ENCODE results near the gene TPSD1. TPM values are rescaled to one million over a fixed set of nuclear protein-coding genes. Genes with fewer than 3 reads are reported as not detected.
"Not testable (repeated sequence)": the region's sequence is repeated elsewhere in the genome, so short reads cannot be mapped to it uniquely, and the experiment has no call there.

TPSD1 gene
- total and polyA plus RNA-seq, 2 experiments from 2014 or later: 0.17 TPM; not detected in 1

DNA sequence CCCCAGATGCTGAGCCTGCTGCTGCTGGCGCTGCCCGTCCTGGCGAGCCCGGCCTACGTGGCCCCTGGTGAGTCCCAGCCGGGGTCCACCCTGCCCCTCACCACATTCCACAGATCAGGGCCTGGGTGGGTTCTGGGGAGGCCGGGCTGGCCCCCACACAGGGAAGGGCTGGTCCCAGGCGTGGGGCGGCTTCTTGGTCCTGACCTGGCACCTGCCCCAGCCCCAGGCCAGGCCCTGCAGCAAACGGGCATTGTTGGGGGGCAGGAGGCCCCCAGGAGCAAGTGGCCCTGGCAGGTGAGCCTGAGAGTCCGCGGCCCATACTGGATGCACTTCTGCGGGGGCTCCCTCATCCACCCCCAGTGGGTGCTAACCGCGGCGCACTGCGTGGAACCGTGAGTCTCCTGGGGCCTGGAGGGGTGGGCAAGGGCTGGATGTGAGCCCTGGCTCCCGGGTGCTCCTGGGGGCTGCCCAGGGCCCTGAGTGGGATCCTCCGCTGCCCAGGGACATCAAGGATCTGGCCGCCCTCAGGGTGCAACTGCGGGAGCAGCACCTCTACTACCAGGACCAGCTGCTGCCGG lies 516 bp downstream of the TPSD1 start:
- ATAC-seq; H3K4me3 Mint-ChIP-seq; H3K27me3 ChIP-seq (ENCODE audit: insufficient read depth); H4K20me1 ChIP-seq (replicated peaks; ENCODE audit: insufficient read depth); H2AFZ ChIP-seq; H3K27ac ChIP-seq (ENCODE audit: low read depth); H3K27ac Mint-ChIP-seq; DNase-seq (ENCODE audit: low spot score); H3F3A ChIP-seq (replicated peaks; ENCODE audit: low read depth); H3K9me2 ChIP-seq (ENCODE audit: insufficient read depth); H3K4me3 ChIP-seq; H3K36me3 ChIP-seq (ENCODE audit: insufficient read depth); H3K4me2 ChIP-seq; H3K36me3 Mint-ChIP-seq (ENCODE audit: low read depth); H3K79me2 ChIP-seq (replicated peaks; ENCODE audit: insufficient read depth); H3K9me3 Mint-ChIP-seq; H3K4me1 ChIP-seq (ENCODE audit: insufficient read depth): not testable (repeated sequence)
- Mint-ChIP-seq H3K4me1 (peaks cover 11% of the 10 kb centered on the region), H3K27me3 (ENCODE audit: insufficient read depth, low read depth, poor library complexity) (peaks cover 21% of the 10 kb centered on the region)

- no peaks in the 10 kb centered on the region for H3K9me3 Mint-ChIP-seq
- no peak overlapping the region for H3K27ac ChIP-seq (ENCODE audit: low read depth)
- peaks cover 11% of the 10 kb centered on the region for H3K4me1 Mint-ChIP-seq
- no peak for ATAC-seq
- no peaks in the 10 kb centered on the region for H3K36me3 ChIP-seq (ENCODE audit: insufficient read depth)
- no peak for DNase-seq (ENCODE audit: low spot score)
- no peaks in the 10 kb centered on the region for H3F3A ChIP-seq (replicated peaks; ENCODE audit: low read depth)
- H3K27me3 Mint-ChIP-seq (ENCODE audit: insufficient read depth, low read depth, poor library complexity): peaks cover 23% of the 10 kb centered on the region
- no peak overlapping the region for H3K4me2 ChIP-seq
- H3K4me3 ChIP-seq: no peak overlapping the region
- no peak overlapping the region for H3K4me3 Mint-ChIP-seq
- no peaks in the 10 kb centered on the region for H3K36me3 Mint-ChIP-seq (ENCODE audit: low read depth)
- no peaks in the 10 kb centered on the region for H3K79me2 ChIP-seq (replicated peaks; ENCODE audit: insufficient read depth)
- no peak overlapping the region for H3K27ac Mint-ChIP-seq
- H4K20me1 ChIP-seq (replicated peaks; ENCODE audit: insufficient read depth): 0 out of 2 replicates have a peak, but pooled peaks cover under 1% of the 10 kb centered on the region
- H3K4me1 ChIP-seq (ENCODE audit: insufficient read depth): no peaks in the 10 kb centered on the region
- no peaks in the 10 kb centered on the region for H3K27me3 ChIP-seq (ENCODE audit: insufficient read depth)
- H2AFZ ChIP-seq: no peak overlapping the region
- H3K9me2 ChIP-seq (ENCODE audit: insufficient read depth): no peaks in the 10 kb centered on the region
- TF ChIP-seq POLR2AphosphoS5 (IDR thresholded peaks at IDR 0.05; ENCODE audit: low read depth) (no peak), EZH2phosphoT487 (IDR thresholded peaks at IDR 0.05; ENCODE audit: unreplicated experiment) (no peak), ZNF114 (CRISPR knock-in tag; IDR thresholded peaks at IDR 0.05) (no peak), CTCF (conservative IDR thresholded peaks at IDR 0.05; ENCODE audit: low read depth in 2 of 2) (no peak), NANOG (IDR thresholded peaks at IDR 0.05; ENCODE audit: borderline replicate concordance) (no peak), JUNB (IDR thresholded peaks at IDR 0.05; ENCODE audit: unreplicated experiment) (no peak)
- TF ChIP-seq, protein P1, sequence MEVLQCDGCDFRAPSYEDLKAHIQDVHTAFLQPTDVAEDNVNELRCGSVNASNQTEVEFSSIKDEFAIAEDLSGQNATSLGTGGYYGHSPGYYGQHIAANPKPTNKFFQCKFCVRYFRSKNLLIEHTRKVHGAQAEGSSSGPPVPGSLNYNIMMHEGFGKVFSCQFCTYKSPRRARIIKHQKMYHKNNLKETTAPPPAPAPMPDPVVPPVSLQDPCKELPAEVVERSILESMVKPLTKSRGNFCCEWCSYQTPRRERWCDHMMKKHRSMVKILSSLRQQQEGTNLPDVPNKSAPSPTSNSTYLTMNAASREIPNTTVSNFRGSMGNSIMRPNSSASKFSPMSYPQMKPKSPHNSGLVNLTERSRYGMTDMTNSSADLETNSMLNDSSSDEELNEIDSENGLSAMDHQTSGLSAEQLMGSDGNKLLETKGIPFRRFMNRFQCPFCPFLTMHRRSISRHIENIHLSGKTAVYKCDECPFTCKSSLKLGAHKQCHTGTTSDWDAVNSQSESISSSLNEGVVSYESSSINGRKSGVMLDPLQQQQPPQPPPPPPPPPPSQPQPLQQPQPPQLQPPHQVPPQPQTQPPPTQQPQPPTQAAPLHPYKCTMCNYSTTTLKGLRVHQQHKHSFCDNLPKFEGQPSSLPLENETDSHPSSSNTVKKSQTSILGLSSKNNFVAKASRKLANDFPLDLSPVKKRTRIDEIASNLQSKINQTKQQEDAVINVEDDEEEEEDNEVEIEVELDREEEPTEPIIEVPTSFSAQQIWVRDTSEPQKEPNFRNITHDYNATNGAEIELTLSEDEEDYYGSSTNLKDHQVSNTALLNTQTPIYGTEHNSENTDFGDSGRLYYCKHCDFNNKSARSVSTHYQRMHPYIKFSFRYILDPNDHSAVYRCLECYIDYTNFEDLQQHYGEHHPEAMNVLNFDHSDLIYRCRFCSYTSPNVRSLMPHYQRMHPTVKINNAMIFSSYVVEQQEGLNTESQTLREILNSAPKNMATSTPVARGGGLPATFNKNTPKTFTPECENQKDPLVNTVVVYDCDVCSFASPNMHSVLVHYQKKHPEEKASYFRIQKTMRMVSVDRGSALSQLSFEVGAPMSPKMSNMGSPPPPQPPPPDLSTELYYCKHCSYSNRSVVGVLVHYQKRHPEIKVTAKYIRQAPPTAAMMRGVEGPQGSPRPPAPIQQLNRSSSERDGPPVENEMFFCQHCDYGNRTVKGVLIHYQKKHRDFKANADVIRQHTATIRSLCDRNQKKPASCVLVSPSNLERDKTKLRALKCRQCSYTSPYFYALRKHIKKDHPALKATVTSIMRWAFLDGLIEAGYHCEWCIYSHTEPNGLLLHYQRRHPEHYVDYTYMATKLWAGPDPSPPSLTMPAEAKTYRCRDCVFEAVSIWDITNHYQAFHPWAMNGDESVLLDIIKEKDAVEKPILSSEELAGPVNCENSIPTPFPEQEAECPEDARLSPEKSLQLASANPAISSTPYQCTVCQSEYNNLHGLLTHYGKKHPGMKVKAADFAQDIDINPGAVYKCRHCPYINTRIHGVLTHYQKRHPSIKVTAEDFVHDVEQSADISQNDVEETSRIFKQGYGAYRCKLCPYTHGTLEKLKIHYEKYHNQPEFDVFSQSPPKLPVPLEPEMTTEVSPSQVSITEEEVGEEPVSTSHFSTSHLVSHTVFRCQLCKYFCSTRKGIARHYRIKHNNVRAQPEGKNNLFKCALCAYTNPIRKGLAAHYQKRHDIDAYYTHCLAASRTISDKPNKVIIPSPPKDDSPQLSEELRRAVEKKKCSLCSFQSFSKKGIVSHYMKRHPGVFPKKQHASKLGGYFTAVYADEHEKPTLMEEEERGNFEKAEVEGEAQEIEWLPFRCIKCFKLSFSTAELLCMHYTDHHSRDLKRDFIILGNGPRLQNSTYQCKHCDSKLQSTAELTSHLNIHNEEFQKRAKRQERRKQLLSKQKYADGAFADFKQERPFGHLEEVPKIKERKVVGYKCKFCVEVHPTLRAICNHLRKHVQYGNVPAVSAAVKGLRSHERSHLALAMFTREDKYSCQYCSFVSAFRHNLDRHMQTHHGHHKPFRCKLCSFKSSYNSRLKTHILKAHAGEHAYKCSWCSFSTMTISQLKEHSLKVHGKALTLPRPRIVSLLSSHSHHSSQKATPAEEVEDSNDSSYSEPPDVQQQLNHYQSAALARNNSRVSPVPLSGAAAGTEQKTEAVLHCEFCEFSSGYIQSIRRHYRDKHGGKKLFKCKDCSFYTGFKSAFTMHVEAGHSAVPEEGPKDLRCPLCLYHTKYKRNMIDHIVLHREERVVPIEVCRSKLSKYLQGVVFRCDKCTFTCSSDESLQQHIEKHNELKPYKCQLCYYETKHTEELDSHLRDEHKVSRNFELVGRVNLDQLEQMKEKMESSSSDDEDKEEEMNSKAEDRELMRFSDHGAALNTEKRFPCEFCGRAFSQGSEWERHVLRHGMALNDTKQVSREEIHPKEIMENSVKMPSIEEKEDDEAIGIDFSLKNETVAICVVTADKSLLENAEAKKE (CRISPR knock-in tag; IDR thresholded peaks at IDR 0.05): no peak
- TF ChIP-seq, protein P2, sequence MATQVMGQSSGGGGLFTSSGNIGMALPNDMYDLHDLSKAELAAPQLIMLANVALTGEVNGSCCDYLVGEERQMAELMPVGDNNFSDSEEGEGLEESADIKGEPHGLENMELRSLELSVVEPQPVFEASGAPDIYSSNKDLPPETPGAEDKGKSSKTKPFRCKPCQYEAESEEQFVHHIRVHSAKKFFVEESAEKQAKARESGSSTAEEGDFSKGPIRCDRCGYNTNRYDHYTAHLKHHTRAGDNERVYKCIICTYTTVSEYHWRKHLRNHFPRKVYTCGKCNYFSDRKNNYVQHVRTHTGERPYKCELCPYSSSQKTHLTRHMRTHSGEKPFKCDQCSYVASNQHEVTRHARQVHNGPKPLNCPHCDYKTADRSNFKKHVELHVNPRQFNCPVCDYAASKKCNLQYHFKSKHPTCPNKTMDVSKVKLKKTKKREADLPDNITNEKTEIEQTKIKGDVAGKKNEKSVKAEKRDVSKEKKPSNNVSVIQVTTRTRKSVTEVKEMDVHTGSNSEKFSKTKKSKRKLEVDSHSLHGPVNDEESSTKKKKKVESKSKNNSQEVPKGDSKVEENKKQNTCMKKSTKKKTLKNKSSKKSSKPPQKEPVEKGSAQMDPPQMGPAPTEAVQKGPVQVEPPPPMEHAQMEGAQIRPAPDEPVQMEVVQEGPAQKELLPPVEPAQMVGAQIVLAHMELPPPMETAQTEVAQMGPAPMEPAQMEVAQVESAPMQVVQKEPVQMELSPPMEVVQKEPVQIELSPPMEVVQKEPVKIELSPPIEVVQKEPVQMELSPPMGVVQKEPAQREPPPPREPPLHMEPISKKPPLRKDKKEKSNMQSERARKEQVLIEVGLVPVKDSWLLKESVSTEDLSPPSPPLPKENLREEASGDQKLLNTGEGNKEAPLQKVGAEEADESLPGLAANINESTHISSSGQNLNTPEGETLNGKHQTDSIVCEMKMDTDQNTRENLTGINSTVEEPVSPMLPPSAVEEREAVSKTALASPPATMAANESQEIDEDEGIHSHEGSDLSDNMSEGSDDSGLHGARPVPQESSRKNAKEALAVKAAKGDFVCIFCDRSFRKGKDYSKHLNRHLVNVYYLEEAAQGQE (IDR thresholded peaks at IDR 0.05; ENCODE audit: unreplicated experiment): no peak
- TF ChIP-seq, protein P3, sequence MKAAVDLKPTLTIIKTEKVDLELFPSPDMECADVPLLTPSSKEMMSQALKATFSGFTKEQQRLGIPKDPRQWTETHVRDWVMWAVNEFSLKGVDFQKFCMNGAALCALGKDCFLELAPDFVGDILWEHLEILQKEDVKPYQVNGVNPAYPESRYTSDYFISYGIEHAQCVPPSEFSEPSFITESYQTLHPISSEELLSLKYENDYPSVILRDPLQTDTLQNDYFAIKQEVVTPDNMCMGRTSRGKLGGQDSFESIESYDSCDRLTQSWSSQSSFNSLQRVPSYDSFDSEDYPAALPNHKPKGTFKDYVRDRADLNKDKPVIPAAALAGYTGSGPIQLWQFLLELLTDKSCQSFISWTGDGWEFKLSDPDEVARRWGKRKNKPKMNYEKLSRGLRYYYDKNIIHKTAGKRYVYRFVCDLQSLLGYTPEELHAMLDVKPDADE (IDR thresholded peaks at IDR 0.05): no peak
Observed at GRCh38 chr16:1256874-1257322, 1.0 kb downstream of the TPSD1 start.
